Astrocyte of the spinal cord (primary cell): ENCODE measurements around the gene MVB12B.

ENCODE experiments used
- DNase-seq: peaks from one replicate; pipeline ENCODE4 v3.0.0; 2011; ENCODE audit warnings: low read depth, low spot score
- H3K4me3 ChIP-seq: 2 replicates; pipeline ENCODE4 v1.5.1; 2011; ENCODE audit warnings: low read depth, mild to moderate bottlenecking, low read length, moderate library complexity
- CTCF ChIP-seq: IDR thresholded peaks from 2 replicates; pipeline ENCODE4 v1.5.1; 2012; ENCODE audit warnings: low read depth, mild to moderate bottlenecking, low read length, inconsistent platforms
- in situ Hi-C: cut with HindIII; loops from 2 replicates; pipeline ENCODE4 v1.10.0; 2017; ENCODE audit warnings: low sequenced_read_pairs

MVB12B gene

GRCh38 chr9:126496781-126497659, 170.4 kb downstream of the MVB12B start:
- no peak for TF ChIP-seq CTCF
- in situ Hi-C loops: no loop called here
- DNase-seq: no peak
- no peak overlapping the region for H3K4me3 ChIP-seq

GRCh38 chr9:126497660-126498275, 171.1 kb downstream of the MVB12B start:
- no peak for TF ChIP-seq CTCF
- H3K4me3 ChIP-seq: no peak overlapping the region
- no peak for DNase-seq
- in situ Hi-C loops: no loop called here

- no peak overlapping the region for H3K4me3 ChIP-seq
- no peak for TF ChIP-seq CTCF
- in situ Hi-C loops: no loop called here
- no peak for DNase-seq
Measured at GRCh38 chr9:126498331-126498730, 171.7 kb downstream of the MVB12B start.

GRCh38 chr9:126499005-126499910, 172.6 kb downstream of the MVB12B start:
- H3K4me3 ChIP-seq: peak overlapping the region; percentile 36
- in situ Hi-C loops: no loop called here
- DNase-seq: peak; percentile 55
- peak; percentile 99 for TF ChIP-seq CTCF

- no peak for DNase-seq
- H3K4me3 ChIP-seq: no peak overlapping the region
- in situ Hi-C loops: no loop called here
- TF ChIP-seq CTCF: no peak
Measured at GRCh38 chr9:126499911-126500599, 173.4 kb downstream of the MVB12B start.
